HG02678 (cell line): ENCODE results near the gene NAV2.
"Not testable (repeated sequence)": the region's sequence is repeated elsewhere in the genome, so short reads cannot be mapped to it uniquely, and the experiment has no call there.

Source experiments
- ATAC-seq: cut with Tn5 transposase; IDR thresholded peaks from one replicate; pipeline ENCODE4 v1.9.1; 2021; ENCODE audit warnings: mild to moderate bottlenecking, moderate library complexity; ENCODE audit not compliant: unreplicated experiment

NAV2 gene

GRCh38 chr11:19987331-19987801 is 274.7 kb downstream of the NAV2 start:
- no peak for ATAC-seq

- ATAC-seq: no peak
Observed at GRCh38 chr11:19988598-19988997, 276.0 kb downstream of the NAV2 start.

GRCh38 chr11:19989191-19989590 is 276.6 kb downstream of the NAV2 start:
- no peak for ATAC-seq

GRCh38 chr11:19992162-19992561 is 279.5 kb downstream of the NAV2 start:
- no peak for ATAC-seq

- no peak for ATAC-seq
Observed at GRCh38 chr11:19992998-19993397, 280.4 kb downstream of the NAV2 start.

- ATAC-seq: no peak
Observed at GRCh38 chr11:19994672-19995071, 282.0 kb downstream of the NAV2 start.

GRCh38 chr11:19995145-19995544 is 282.5 kb downstream of the NAV2 start:
- no peak for ATAC-seq

GRCh38 chr11:19996571-19996970 is 283.9 kb downstream of the NAV2 start:
- ATAC-seq: no peak

GRCh38 chr11:20000022-20000350 is 287.3 kb downstream of the NAV2 start:
- no peak for ATAC-seq

- ATAC-seq: no peak
Observed at GRCh38 chr11:20000351-20001134, 287.9 kb downstream of the NAV2 start.

- ATAC-seq: no peak
Observed at GRCh38 chr11:20002312-20003216, 289.9 kb downstream of the NAV2 start.

- no peak for ATAC-seq
Observed at GRCh38 chr11:20003351-20003750, 290.7 kb downstream of the NAV2 start.

- no peak for ATAC-seq
Observed at GRCh38 chr11:20004866-20005265, 292.2 kb downstream of the NAV2 start.

GRCh38 chr11:20005747-20006146 is 293.1 kb downstream of the NAV2 start:
- no peak for ATAC-seq

GRCh38 chr11:20006618-20007017 is 294.0 kb downstream of the NAV2 start:
- ATAC-seq: not testable (repeated sequence)

- ATAC-seq: no peak
Observed at GRCh38 chr11:20007386-20007785, 294.7 kb downstream of the NAV2 start.

GRCh38 chr11:20008190-20008870 is 295.7 kb downstream of the NAV2 start:
- no peak for ATAC-seq

- no peak for ATAC-seq
Observed at GRCh38 chr11:20008871-20009644, 296.4 kb downstream of the NAV2 start.

GRCh38 chr11:20010156-20010850 is 297.7 kb downstream of the NAV2 start:
- ATAC-seq: no peak

GRCh38 chr11:20010851-20011225 is 298.2 kb downstream of the NAV2 start:
- no peak for ATAC-seq
